HG02885 (cell line): ENCODE data around the gene SORCS2.

ENCODE experiments used
- ATAC-seq: cut with Tn5 transposase; IDR thresholded peaks from one replicate; pipeline ENCODE4 v1.9.1; 2021; ENCODE audit warnings: mild to moderate bottlenecking; ENCODE audit not compliant: unreplicated experiment, poor library complexity

The SORCS2 gene

GRCh38 chr4:7429069-7429416, 236.7 kb downstream of the SORCS2 start:
- no peak for ATAC-seq

- no peak for ATAC-seq
Observed at GRCh38 chr4:7429601-7430078, 237.3 kb downstream of the SORCS2 start.

- no peak for ATAC-seq
Observed at GRCh38 chr4:7430368-7430964, 238.1 kb downstream of the SORCS2 start.

- no peak for ATAC-seq
Observed at GRCh38 chr4:7430965-7431695, 238.8 kb downstream of the SORCS2 start.

GRCh38 chr4:7431696-7432530, 239.6 kb downstream of the SORCS2 start:
- ATAC-seq, result no peak

- no peak for ATAC-seq
Observed at GRCh38 chr4:7432531-7433375, 240.4 kb downstream of the SORCS2 start.

GRCh38 chr4:7433376-7434140, 241.2 kb downstream of the SORCS2 start:
- no peak for ATAC-seq

GRCh38 chr4:7434141-7434765, 241.9 kb downstream of the SORCS2 start:
- ATAC-seq, result no peak

GRCh38 chr4:7434766-7435150, 242.4 kb downstream of the SORCS2 start, which contains the start of gene PSAPL1:
Gene PSAPL1, minus strand, starts transcription at chr4:7434930. Its CDS starts 51 bp downstream, at chr4:7434879.
- no peak for ATAC-seq

GRCh38 chr4:7435471-7436061, 243.2 kb downstream of the SORCS2 start:
- no peak for ATAC-seq

- no peak for ATAC-seq
Observed at GRCh38 chr4:7436256-7436655, 243.9 kb downstream of the SORCS2 start.

GRCh38 chr4:7439699-7440098, 247.4 kb downstream of the SORCS2 start:
- ATAC-seq, result no peak

- ATAC-seq, result no peak
Observed at GRCh38 chr4:7441201-7441600, 248.9 kb downstream of the SORCS2 start.

GRCh38 chr4:7442574-7443162, 250.3 kb downstream of the SORCS2 start:
- ATAC-seq, result no peak

- ATAC-seq, result no peak
Observed at GRCh38 chr4:7444314-7444713, 252.0 kb downstream of the SORCS2 start.

GRCh38 chr4:7444731-7445130, 252.4 kb downstream of the SORCS2 start:
- ATAC-seq, result no peak

GRCh38 chr4:7447236-7447635, 254.9 kb downstream of the SORCS2 start:
- no peak for ATAC-seq

GRCh38 chr4:7448036-7448435, 255.7 kb downstream of the SORCS2 start:
- no peak for ATAC-seq
